HCT116 (cell line): Measurements from ENCODE around the gene ETV5. TPM values are rescaled to one million over a fixed set of nuclear protein-coding genes. Genes with fewer than 3 reads are reported as not detected.

Source experiments
- ATAC-seq: fragments of 200-7000 bp; cut with Tn5 transposase; 2 replicates; pipeline ENCODE4 v1.9.1; 2020; ENCODE audit warnings: mild to moderate bottlenecking, moderate library complexity
- BruUV-seq: library from RNA; stranded (reverse); fragments of 400-500 nt; replicated peaks from 2 replicates; lab custom pipeline; 2021; lab: Mats Ljungman, UMichigan
- CTCF ChIA-PET: fragments of 300-600 bp; sonication (Branson Sonifier 250); formaldehyde crosslinking; loops from one replicate; lab custom pipeline; 2021; ENCODE audit warnings: antibody characterized with exemption; lab: Charles Lee
- POLR2A ChIA-PET: fragments of 300-600, 350-600 bp; sonication (Branson Sonifier 250); formaldehyde crosslinking; loops from one replicate; lab custom pipeline; 2021; ENCODE audit warnings: antibody characterized with exemption; lab: Charles Lee
- RAD21 ChIA-PET, 2 experiments: fragments of 300-600 bp; sonication (Branson Sonifier 250); formaldehyde crosslinking; loops; one replicate each; lab custom pipeline; 2023; ENCODE audit warnings: low total read pairs in 2 of 2; ENCODE audit not compliant: uncharacterized antibody in 2 of 2, unreplicated experiment in 2 of 2, low non-redundant PET in 1 of 2; lab: Charles Lee
- DNase-seq: peaks from one replicate; pipeline ENCODE4 v3.0.0-alpha.2; 2010; ENCODE audit warnings: low read depth, low spot score
- H2AFZ ChIP-seq: fragments of 200-600 bp; shearing (Covaris generic), sonication (generic); 2 replicates; pipeline ENCODE4 v1.6.1; 2017; ENCODE audit warnings: low read depth, mixed run types, mixed read lengths, antibody characterized with exemption, low read length; ENCODE audit not compliant: poor library complexity, severe bottlenecking
- H3K27ac ChIP-seq: 2 replicates; pipeline ENCODE4 v1.5.1; 2012; ENCODE audit warnings: low read depth, low read length
- H3K27me3 ChIP-seq: fragments of 200-600 bp; sonication (generic); 2 replicates; pipeline ENCODE4 v1.6.1; 2016; ENCODE audit warnings: mixed run types, low read length, mixed read lengths; ENCODE audit not compliant: insufficient read depth
- H3K36me3 ChIP-seq, 2 experiments: fragments of 200-500 bp in 1 of 2; fragments of 200-600 bp in 1 of 2; sonication (Bioruptor generic) in 1 of 2; sonication (generic) in 1 of 2; 2 replicates each; pipeline versions ENCODE4 v1.5.1 to v1.6.1; 2014 to 2016; ENCODE audit warnings: low read length in 2 of 2, inconsistent platforms in 1 of 2, mixed read lengths in 1 of 2, mixed run types in 1 of 2; ENCODE audit not compliant: insufficient read depth in 2 of 2, control insufficient read depth in 1 of 2
- H3K4me1 ChIP-seq, 2 experiments: fragments of 200-600 bp in 1 of 2; sonication (generic) in 1 of 2; 2 replicates each; pipeline versions ENCODE4 v1.5.1 to v1.6.1; 2012 to 2017; ENCODE audit warnings: low read length in 2 of 2, inconsistent platforms in 1 of 2, mild to moderate bottlenecking in 1 of 2, mixed read lengths in 1 of 2, mixed run types in 1 of 2, moderate library complexity in 1 of 2; ENCODE audit not compliant: insufficient read depth in 2 of 2, control insufficient read depth in 1 of 2
- H3K4me2 ChIP-seq: fragments of 200-600 bp; sonication (generic); 2 replicates; pipeline ENCODE4 v1.6.1; 2017; ENCODE audit warnings: mixed run types, low read length, mixed read lengths
- H3K4me3 ChIP-seq, 2 experiments: fragments of 200-600 bp in 1 of 2; sonication (generic) in 1 of 2; replicated peaks in 1 of 2; 2 replicates each; pipeline ENCODE4 v1.5.1; 2011 to 2016; ENCODE audit warnings: low read length in 2 of 2, control low read depth in 1 of 2, low read depth in 1 of 2, mild to moderate bottlenecking in 1 of 2, mixed read lengths in 1 of 2, mixed run types in 1 of 2
- H3K79me2 ChIP-seq: fragments of 200-600 bp; sonication (generic); 2 replicates; pipeline ENCODE4 v1.6.1; 2017; ENCODE audit warnings: mild to moderate bottlenecking, mixed run types, low read length, moderate library complexity, mixed read lengths; ENCODE audit not compliant: insufficient read depth
- H3K9ac ChIP-seq: fragments of 200-600 bp; sonication (generic); 2 replicates; pipeline ENCODE4 v1.6.1; 2016; ENCODE audit warnings: low read length, mixed read lengths
- H3K9me2 ChIP-seq: fragments of 200-600 bp; sonication (generic), shearing (Covaris generic); 2 replicates; pipeline ENCODE4 v1.6.1; 2017; ENCODE audit warnings: mixed run types, mild to moderate bottlenecking, moderate library complexity; ENCODE audit not compliant: insufficient read depth
- H3K9me3 ChIP-seq, 2 experiments: fragments of 200-500 bp in 1 of 2; fragments of 200-600 bp in 1 of 2; sonication (Bioruptor generic) in 1 of 2; sonication (generic) in 1 of 2; 2 replicates each; pipeline ENCODE4 v1.6.1; 2014 to 2017; ENCODE audit warnings: low read length in 2 of 2, mixed read lengths in 2 of 2, inconsistent platforms in 1 of 2, low read depth in 1 of 2, mild to moderate bottlenecking in 1 of 2, mixed run types in 1 of 2, moderate library complexity in 1 of 2; ENCODE audit not compliant: control insufficient read depth in 1 of 2, insufficient read depth in 1 of 2
- H4K20me1 ChIP-seq: fragments of 200-600 bp; sonication (generic), shearing (Covaris generic); 2 replicates; pipeline ENCODE4 v1.6.1; 2017; ENCODE audit warnings: mixed run types, mild to moderate bottlenecking, moderate library complexity; ENCODE audit not compliant: insufficient read depth
- CBX3 ChIP-seq: IDR thresholded peaks from 2 replicates; pipeline ENCODE4 v1.6.1; 2012; ENCODE audit warnings: low read depth
- CEBPB ChIP-seq: IDR thresholded peaks from 2 replicates; pipeline ENCODE4 v1.6.1; 2012; ENCODE audit warnings: low read depth
- POLR2AphosphoS5 ChIP-seq: IDR thresholded peaks from 2 replicates; pipeline ENCODE4 v1.6.1; 2011; ENCODE audit warnings: mild to moderate bottlenecking, low read depth, low read length, moderate library complexity
- TCF7L2 ChIP-seq: IDR thresholded peaks from 2 replicates; pipeline ENCODE4 v1.7.0; 2011; ENCODE audit warnings: borderline replicate concordance, inconsistent platforms; ENCODE audit not compliant: insufficient read depth, insufficient read length; ENCODE audit errors: extremely low read depth
- YY1 ChIP-seq: IDR thresholded peaks from 2 replicates; pipeline ENCODE4 v1.6.1; 2011; ENCODE audit warnings: low read length, low read depth, moderate library complexity, mild to moderate bottlenecking; ENCODE audit not compliant: insufficient replicate concordance; ENCODE audit errors: extremely low read depth
- intact Hi-C: fragments of 100-400 bp; cut with micrococcal nuclease; formaldehyde crosslinking; loops from 2 replicates; pipeline ENCODE4 v1.10.0; 2022
- total RNA-seq: library from RNA; stranded (reverse); gene quantifications from one replicate; pipeline ENCODE4 v1.2.1, GENCODE V29; 2021; ENCODE audit not compliant: unreplicated experiment
- TF ChIP-seq, protein P1 (sequence below): IDR thresholded peaks from 2 replicates; pipeline ENCODE4 v1.6.1; 2012; ENCODE audit warnings: low read depth

Gene ETV5
- total RNA-seq, 1 experiment from 2014 or later: 89.7 TPM

DNA sequence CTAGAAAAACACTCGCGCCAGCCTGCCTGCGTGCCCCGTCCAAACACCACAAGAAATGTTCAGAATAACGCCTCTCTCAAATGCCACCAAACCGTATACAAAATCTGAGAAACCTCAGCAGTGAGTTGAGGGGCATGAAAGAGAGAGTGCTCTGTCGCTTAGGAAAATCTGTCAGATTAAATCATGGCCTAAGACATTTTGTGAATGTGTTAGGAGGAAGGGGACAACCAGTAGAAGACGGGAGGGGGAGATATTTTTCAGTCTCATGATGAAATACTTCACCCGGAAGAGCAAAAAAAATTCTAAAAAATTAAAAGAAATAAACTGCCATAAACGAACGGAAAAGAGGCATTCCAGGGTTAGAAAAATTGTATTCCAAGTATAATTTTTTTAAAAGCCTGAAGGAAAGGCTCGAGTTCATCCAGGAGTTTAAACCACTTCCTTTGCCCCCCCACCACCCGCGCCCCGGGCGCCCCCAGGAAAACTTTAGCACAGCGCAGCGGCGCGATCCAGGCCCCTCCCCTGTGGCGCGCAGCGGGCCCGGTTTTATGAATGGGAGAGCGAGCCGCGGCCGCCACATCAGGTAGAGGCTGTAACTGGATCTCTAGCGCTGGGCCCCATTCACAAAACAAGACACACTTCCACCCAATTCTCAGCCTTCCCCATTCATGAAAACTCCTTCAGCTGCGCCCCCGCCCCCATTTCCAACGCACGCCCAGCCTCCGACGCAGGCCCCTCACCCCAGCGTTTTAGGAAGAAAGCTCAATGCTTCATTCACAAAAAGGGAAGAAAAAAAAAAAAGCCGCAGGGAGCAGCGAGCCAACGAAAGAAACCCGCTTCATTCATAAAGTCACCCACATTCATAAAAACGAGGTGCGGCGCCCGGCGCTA lies 1.4 kb downstream of the ETV5 start:
- ChIA-PET POLR2A (interaction anchor here (1.2 kb wide), 1 partner anchor 9 kb away, joined by 3 read pairs; no protein-coding TSS in a partner anchor), CTCF (no interaction called here), RAD21 (no interaction called here)
- no peaks in the 10 kb centered on the region for H4K20me1 ChIP-seq
- DNase-seq: peak; percentile 34
- H3K36me3 ChIP-seq: no peaks in the 10 kb centered on the region; a peak in 1 of 4 replicates
- no peak overlapping the region for H2AFZ ChIP-seq
- H3K4me2 ChIP-seq: peak overlapping the region; percentile 89
- no peaks in the 10 kb centered on the region for H3K27me3 ChIP-seq
- H3K4me3 ChIP-seq: peak overlapping the region; percentile 91 to 93
- H3K4me1 ChIP-seq: peaks cover 47 to 49% of the 10 kb centered on the region in 2 experiments
- BruUV-seq: no TSS peak
- H3K9ac ChIP-seq: peak overlapping the region; percentile 82
- intact Hi-C loops: loop anchor here (2.0 kb wide), 2 partner anchors 135 to 463 kb away; partner anchors contain the start of gene DNAJB11
- no peaks in the 10 kb centered on the region for H3K9me2 ChIP-seq
- peaks cover 38% of the 10 kb centered on the region for H3K79me2 ChIP-seq
- ATAC-seq: peak; percentile 19
- peak overlapping the region; percentile 66 for H3K27ac ChIP-seq
- TF ChIP-seq CBX3 (no peak), POLR2AphosphoS5 (peak; percentile 70), CEBPB (no peak), YY1 (peak; percentile 62), TCF7L2 (peak; percentile 22)
- TF ChIP-seq, protein P1, sequence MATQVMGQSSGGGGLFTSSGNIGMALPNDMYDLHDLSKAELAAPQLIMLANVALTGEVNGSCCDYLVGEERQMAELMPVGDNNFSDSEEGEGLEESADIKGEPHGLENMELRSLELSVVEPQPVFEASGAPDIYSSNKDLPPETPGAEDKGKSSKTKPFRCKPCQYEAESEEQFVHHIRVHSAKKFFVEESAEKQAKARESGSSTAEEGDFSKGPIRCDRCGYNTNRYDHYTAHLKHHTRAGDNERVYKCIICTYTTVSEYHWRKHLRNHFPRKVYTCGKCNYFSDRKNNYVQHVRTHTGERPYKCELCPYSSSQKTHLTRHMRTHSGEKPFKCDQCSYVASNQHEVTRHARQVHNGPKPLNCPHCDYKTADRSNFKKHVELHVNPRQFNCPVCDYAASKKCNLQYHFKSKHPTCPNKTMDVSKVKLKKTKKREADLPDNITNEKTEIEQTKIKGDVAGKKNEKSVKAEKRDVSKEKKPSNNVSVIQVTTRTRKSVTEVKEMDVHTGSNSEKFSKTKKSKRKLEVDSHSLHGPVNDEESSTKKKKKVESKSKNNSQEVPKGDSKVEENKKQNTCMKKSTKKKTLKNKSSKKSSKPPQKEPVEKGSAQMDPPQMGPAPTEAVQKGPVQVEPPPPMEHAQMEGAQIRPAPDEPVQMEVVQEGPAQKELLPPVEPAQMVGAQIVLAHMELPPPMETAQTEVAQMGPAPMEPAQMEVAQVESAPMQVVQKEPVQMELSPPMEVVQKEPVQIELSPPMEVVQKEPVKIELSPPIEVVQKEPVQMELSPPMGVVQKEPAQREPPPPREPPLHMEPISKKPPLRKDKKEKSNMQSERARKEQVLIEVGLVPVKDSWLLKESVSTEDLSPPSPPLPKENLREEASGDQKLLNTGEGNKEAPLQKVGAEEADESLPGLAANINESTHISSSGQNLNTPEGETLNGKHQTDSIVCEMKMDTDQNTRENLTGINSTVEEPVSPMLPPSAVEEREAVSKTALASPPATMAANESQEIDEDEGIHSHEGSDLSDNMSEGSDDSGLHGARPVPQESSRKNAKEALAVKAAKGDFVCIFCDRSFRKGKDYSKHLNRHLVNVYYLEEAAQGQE: no peak
- TF ChIP-seq, all 23 proteins: peak for 3
- no peaks in the 10 kb centered on the region for H3K9me3 ChIP-seq
